ENCODE results near the gene LCN6. TPM values are rescaled to one million over a fixed set of nuclear protein-coding genes. Genes with fewer than 3 reads are reported as not detected.

The LCN6 gene
- total and polyA plus RNA-seq, 12 donors: 1.5 to 261 (median 4.6) TPM

DNA sequence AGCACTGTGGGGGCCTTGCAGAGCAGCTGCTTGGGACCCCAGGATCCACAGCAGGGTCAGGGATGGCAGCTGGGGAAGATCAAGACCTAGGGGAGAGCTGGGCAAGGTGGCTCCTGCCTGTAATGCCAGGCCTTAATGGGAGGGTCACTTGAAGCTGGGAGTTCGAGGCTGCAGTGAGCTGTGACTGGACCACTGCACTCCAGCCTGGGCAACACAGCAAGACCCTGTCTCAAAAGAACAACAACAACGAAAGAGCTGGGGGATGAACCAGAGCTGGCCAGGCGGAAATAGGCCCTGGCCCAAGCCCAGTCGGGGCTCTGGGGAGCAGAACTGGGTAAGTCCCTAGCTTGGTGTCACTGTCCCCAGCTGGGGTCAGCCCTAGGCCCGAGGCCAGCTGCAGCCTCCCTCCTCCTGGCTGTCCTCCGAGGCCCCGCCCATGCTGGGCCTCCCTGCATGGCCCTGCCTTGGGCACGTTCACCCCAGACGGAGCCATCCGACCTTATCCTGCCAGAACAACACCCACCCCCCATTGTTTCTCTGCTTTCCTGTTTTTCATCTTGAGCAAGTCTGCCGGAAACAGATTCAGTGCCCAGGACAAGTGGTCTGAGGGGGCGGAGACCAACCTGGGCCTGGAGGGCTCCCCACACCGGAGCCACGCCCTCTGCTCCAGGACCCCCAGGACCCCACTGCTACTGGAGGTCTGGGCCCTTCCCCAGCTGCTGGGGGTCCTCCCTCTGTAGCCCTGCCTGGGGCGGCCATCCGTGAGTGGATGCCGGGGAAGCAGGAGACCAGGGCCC, 34.0 kb downstream of the LCN6 start:
- Histone ChIP-seq H3K36me3 (no peaks in the 10 kb centered on the region), H3K27ac (peak overlapping the region; percentile 73 to 92 (median 86)), H3K9me3 (no peaks in the 10 kb centered on the region), H3K27me3 (peaks cover 0 to 54% (median 0%) of the 10 kb centered on the region in 7 donors), H3K4me3 (peak overlapping the region in 4 of 10 donors; percentile 69 to 90 (median 72)), H3K4me1 (peaks cover 14 to 51% (median 43%) of the 10 kb centered on the region in 9 donors)
- intact Hi-C loops (cut with DNase I): loop anchor here in 1 of 10 donors (5.0 kb wide), 1 partner anchor 57 kb away; no protein-coding TSS in a partner anchor
- TF ChIP-seq, protein P1, sequence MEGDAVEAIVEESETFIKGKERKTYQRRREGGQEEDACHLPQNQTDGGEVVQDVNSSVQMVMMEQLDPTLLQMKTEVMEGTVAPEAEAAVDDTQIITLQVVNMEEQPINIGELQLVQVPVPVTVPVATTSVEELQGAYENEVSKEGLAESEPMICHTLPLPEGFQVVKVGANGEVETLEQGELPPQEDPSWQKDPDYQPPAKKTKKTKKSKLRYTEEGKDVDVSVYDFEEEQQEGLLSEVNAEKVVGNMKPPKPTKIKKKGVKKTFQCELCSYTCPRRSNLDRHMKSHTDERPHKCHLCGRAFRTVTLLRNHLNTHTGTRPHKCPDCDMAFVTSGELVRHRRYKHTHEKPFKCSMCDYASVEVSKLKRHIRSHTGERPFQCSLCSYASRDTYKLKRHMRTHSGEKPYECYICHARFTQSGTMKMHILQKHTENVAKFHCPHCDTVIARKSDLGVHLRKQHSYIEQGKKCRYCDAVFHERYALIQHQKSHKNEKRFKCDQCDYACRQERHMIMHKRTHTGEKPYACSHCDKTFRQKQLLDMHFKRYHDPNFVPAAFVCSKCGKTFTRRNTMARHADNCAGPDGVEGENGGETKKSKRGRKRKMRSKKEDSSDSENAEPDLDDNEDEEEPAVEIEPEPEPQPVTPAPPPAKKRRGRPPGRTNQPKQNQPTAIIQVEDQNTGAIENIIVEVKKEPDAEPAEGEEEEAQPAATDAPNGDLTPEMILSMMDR (IDR thresholded peaks at IDR 0.05): no peak
- ATAC-seq: peak; percentile 40 to 73 (median 70)
- 46 to 61% methylated on average over 17 of the region's 17 CpGs for WGBS, 2 donors
- peak; percentile 60 to 82 for DNase-seq

GRCh38 chr9:136713550-136713949, 34.8 kb downstream of the LCN6 start:
- ATAC-seq (peak in 6 of 8 donors; percentile 7 to 38 (median 14)), DNase-seq (peak in 1 of 2 donors; percentile 64)
- H3K9me3 ChIP-seq: no peaks in the 10 kb centered on the region
- no peaks in the 10 kb centered on the region for H3K36me3 ChIP-seq
- intact Hi-C loops (cut with DNase I): loop anchor here in 1 of 10 donors (5.0 kb wide), 1 partner anchor 56 kb away; no protein-coding TSS in a partner anchor
- H3K4me1 ChIP-seq: peaks cover 14 to 45% (median 38%) of the 10 kb centered on the region in 9 donors
- TF ChIP-seq, protein P1 (IDR thresholded peaks at IDR 0.05): no peak
- H3K27me3 ChIP-seq: peaks cover 0 to 54% (median 0%) of the 10 kb centered on the region in 7 donors
- H3K27ac ChIP-seq: peak overlapping the region; percentile 47 to 92 (median 86)
- 40 to 44% methylated on average over 8 of the region's 8 CpGs for WGBS, 2 donors
- H3K4me3 ChIP-seq: peak overlapping the region; percentile 54 to 90 (median 73)

DNA sequence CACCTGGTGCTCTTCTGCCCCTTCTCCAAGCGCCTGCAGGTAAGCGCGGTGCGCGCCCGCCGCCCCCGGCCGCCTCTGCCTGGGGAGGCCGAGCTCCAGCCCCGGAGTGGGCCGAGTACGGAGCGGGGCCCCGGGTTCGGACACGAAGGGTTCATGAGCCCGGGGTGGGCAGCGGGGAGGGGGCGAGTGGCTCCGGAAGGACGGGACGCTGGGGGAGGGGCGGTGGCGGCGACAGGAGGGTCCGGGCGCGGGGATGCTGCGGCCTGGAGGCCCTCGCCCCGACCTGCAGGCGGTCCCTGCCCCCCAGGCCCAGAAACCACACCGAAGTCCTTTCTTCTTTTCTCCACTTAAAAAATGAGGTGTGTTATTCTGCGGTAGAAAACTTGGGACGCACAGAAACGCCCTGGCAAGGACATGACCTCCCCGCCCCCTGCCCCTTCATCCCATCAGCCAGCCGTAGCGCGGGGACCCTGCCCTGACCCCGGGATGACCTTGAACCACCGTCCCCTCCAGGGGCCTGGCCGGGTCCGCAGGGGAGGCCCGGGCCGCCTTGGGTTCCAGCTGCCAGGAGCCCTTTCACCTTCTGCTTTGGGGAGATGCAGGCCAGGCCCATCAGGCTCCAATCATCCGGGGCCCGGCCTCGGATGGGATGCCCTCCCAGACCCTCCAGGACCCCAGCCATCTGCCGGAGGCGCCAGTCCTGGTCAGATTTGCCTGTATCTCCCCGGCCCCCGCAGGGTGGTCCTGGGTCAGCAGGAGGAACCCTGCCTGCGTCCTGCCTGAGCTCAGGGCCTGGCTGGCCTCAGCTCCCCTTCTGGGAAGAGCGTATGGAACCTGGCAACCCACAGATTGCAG, 35.4 kb downstream of the LCN6 start:
- peak overlapping the region; percentile 47 to 92 (median 86) for H3K27ac ChIP-seq
- TF ChIP-seq, protein P1 (IDR thresholded peaks at IDR 0.05): no peak
- WGBS, 2 donors: 5 to 6% methylated on average over 45 to 56 of the region's 56 CpGs
- H3K36me3 ChIP-seq: no peaks in the 10 kb centered on the region
- no peak for DNase-seq
- peaks cover 14 to 45% (median 38%) of the 10 kb centered on the region in 9 donors for H3K4me1 ChIP-seq
- peaks cover 0 to 54% (median 0%) of the 10 kb centered on the region in 7 donors for H3K27me3 ChIP-seq
- H3K4me3 ChIP-seq: peak overlapping the region; percentile 54 to 90 (median 73)
- intact Hi-C loops (cut with DNase I): loop anchor here in 1 of 10 donors (5.0 kb wide), 1 partner anchor 56 kb away; no protein-coding TSS in a partner anchor
- no peaks in the 10 kb centered on the region for H3K9me3 ChIP-seq
- peak in 3 of 8 donors; percentile 1 to 12 (median 7) for ATAC-seq

All from heart right ventricle (tissue), 16 donors.